GM18873 (cell line): ENCODE measurements around the gene TMEM263.
"Not testable (repeated sequence)": the region's sequence is repeated elsewhere in the genome, so short reads cannot be mapped to it uniquely, and the experiment has no call there.

Source experiments
- ATAC-seq: cut with Tn5 transposase; IDR thresholded peaks from one replicate; pipeline ENCODE4 v1.9.1; 2021; ENCODE audit warnings: mild to moderate bottlenecking, moderate library complexity, moderate number of reproducible peaks; ENCODE audit not compliant: unreplicated experiment, low FRiP score

The TMEM263 gene

GRCh38 chr12:106982229-106982628, 26.5 kb downstream of the TMEM263 start:
- no peak for ATAC-seq

GRCh38 chr12:106984588-106985137, 29.0 kb downstream of the TMEM263 start:
- ATAC-seq, result no peak

- ATAC-seq, result no peak
Observed at GRCh38 chr12:106985479-106985878, 29.8 kb downstream of the TMEM263 start.

GRCh38 chr12:106986135-106986534, 30.4 kb downstream of the TMEM263 start:
- no peak for ATAC-seq

GRCh38 chr12:106986625-106987389, 31.1 kb downstream of the TMEM263 start, which contains the start of gene MTERF2:
MTERF2 (minus strand) TSS chr12:106987146; CDS start chr12:106978714, 8,432 bp downstream.
- peak; percentile 54 for ATAC-seq

GRCh38 chr12:106987846-106988245, 32.1 kb downstream of the TMEM263 start:
- no peak for ATAC-seq

GRCh38 chr12:106994579-106995220, 39.0 kb downstream of the TMEM263 start:
- ATAC-seq, result no peak

- not testable (repeated sequence) for ATAC-seq
Observed at GRCh38 chr12:106996102-106996501, 40.4 kb downstream of the TMEM263 start.

GRCh38 chr12:106997916-106998315, 42.2 kb downstream of the TMEM263 start:
- no peak for ATAC-seq

- ATAC-seq, result no peak
Observed at GRCh38 chr12:106999446-106999845, 43.7 kb downstream of the TMEM263 start.

- not testable (repeated sequence) for ATAC-seq
Observed at GRCh38 chr12:107002665-107003064, 47.0 kb downstream of the TMEM263 start.

- no peak for ATAC-seq
Observed at GRCh38 chr12:107007411-107007810, 51.7 kb downstream of the TMEM263 start.

- no peak for ATAC-seq
Observed at GRCh38 chr12:107011519-107011918, 55.8 kb downstream of the TMEM263 start.

GRCh38 chr12:107012736-107013425, 57.2 kb downstream of the TMEM263 start:
- no peak for ATAC-seq

- no peak for ATAC-seq
Observed at GRCh38 chr12:107014055-107014454, 58.3 kb downstream of the TMEM263 start.

GRCh38 chr12:107017042-107017441, 61.3 kb downstream of the TMEM263 start:
- no peak for ATAC-seq

GRCh38 chr12:107019546-107019945, 63.8 kb downstream of the TMEM263 start:
- ATAC-seq, result no peak
